ENCODE results near the gene NASP.

The NASP gene

DNA sequence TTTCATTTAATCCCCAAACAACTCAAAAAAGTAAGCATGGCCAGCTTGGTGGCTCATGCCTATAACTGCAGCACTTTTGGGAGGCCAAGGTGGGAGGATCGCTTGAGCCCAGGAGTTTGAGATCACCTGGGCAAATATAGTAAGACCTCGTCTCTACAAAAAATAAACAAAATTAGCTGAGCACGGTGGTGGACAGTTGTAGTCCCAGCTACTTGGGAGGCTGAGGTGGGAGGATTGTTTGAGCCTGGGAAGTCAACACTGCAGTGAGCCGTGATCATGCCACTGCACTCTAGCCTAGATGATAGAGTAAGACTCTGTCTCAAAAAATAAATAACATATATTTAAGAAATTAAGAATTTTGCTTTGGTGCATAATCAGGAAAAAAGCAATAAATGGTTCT is 39.3 kb upstream of the NASP start:
- TF ChIP-seq CTCF (conservative IDR thresholded peaks at IDR 0.05), result no peak
- no peak overlapping the region for H3K27ac ChIP-seq

DNA sequence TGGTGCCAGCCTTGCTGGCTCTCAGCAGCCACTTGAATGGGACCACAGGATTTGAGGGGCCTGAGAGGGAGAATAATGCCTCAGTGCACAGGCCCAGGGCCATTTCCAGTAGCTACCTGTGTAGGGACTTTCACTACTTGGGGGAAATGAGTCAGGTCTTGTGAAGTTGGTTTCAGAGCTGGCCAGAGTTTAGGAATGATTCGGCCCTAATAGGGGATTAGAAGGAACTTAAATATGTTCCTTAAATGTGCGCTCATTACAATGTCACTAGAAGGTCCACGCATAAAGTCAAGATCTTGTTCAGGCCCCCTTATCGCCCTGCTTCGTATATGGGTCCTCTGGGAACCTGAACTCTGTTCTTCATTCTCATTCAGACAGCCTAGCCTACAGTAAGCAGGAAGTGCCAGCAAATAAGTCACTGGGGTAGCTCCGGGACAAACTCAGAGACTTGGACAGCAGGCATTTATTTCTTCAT is 38.8 kb upstream of the NASP start:
- no peak overlapping the region for H3K27ac ChIP-seq
- no peak for TF ChIP-seq CTCF (conservative IDR thresholded peaks at IDR 0.05)

DNA sequence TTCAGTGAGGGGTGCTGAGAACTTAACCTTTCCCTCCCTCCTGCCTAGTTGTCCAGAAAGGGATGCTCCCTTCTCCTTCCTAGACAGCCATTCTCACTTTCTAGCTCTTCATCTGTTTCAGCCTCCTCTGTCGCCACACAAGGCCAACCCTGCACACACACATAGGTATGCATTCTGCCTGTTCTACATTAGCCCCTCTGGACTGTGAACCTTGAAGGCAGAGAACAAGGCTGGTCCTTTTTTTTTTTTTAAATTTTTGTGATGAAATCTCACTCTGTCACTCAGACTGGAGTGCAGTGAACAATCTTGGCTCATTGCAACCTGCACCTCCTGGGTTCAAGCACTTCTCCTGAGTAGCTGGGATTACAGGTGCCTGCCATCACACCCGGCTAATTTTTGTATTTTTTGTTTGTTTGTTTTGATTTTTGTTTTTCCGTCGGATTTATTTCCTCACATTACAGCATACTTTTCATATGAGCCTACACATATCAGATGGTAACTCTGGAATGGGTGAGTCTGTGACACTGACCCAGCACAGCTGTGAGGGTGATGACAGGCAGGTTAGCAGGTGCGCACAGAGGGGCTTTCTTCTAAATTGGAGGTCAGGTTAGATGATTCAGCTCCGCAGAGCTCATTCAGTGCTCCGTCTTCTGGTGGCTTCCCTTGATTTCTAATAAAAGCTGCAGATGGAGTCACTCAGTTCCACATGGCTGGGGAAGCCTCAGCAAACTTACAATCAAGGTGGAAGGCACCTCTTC is 38.1 kb upstream of the NASP start:
- no peak overlapping the region for H3K27ac ChIP-seq

GRCh38 chr1:45550401-45551351 is 33.2 kb upstream of the NASP start, which contains the start of gene AKR1A1:
TSS of gene AKR1A1 (plus strand) at chr1:45550826. CDS start at chr1:45561795, 10,969 bp downstream.
- H3K27ac ChIP-seq, result peak within 1 kb of the TSS; percentile 93
- no peak for TF ChIP-seq CTCF (conservative IDR thresholded peaks at IDR 0.05)

More for the DNA sequence above, 38.1 kb upstream of the NASP start:
- no peak for TF ChIP-seq CTCF (conservative IDR thresholded peaks at IDR 0.05)

DNA sequence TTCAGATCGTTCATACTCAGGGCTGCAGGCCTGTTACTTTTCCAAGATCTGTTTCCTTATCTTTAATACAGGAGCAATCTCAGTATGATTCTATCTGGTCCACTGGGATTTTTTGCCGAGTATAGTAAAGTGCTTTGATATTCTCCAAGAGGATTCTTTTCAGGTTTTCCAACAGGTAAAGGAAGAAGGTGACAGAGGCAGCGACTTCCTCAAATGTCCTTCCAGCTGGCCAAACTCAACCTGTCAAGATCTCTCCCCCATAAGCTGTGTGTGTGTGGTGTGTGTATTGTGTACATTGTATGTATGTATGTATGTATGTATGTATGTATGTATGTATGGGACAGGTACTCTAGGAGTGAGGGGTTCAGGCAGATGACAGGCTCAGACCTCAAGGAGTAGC is 32.2 kb upstream of the NASP start:
- TF ChIP-seq CTCF (conservative IDR thresholded peaks at IDR 0.05), result no peak
- H3K27ac ChIP-seq, result peak overlapping the region; percentile 93

DNA sequence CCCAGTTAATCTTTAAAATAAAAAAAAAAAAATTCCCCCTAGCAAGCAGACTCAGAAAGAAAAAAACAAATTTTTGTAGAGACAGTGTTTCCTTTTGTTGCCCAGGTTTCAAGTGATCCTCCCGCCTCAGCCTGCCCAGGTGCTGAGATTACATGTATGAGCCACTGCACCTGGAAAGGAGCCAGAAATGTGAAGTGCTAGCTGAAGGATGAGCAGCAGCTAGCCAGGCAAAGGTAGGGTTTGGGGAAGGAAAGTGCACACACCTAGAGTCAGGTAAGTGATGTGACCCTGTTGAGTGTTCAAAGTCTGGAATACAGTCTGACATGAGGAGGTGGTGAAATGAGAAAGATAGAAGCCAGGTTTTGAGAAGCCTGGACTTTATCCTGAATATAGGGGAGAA is 31.5 kb upstream of the NASP start:
- peak overlapping the region; percentile 93 for H3K27ac ChIP-seq
- TF ChIP-seq CTCF (conservative IDR thresholded peaks at IDR 0.05), result no peak

DNA sequence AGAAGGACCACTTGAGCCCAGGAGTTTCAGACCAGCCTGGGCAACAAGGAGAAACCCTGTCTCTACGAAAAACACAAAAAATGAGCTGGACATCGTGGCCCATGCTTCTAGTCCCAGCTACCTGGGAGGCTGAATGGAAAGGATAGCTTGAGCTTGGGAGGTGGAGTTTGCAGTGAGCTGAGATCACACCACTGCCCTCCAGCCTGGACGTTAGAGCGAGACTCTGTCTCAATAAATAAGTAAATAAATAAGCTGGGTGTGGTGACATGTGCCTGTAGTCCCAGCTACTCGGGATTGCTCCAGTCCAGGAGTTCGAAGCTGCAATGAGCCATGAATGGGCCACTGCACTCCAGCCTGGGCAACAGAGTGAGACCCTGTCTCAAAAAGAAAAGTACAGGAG is 29.6 kb upstream of the NASP start:
- no peak overlapping the region for H3K27ac ChIP-seq

More for the DNA sequence above, 29.6 kb upstream of the NASP start:
- TF ChIP-seq CTCF (conservative IDR thresholded peaks at IDR 0.05), result no peak
